Neural progenitor cell (in vitro differentiated cells): ENCODE data around the gene AQP12B.
"Not testable (repeated sequence)": the region's sequence is repeated elsewhere in the genome, so short reads cannot be mapped to it uniquely, and the experiment has no call there.

Experiments used
- EZH2 ChIP-seq: fragments of 200-600 bp; sonication (generic); IDR thresholded peaks from 2 replicates; pipeline ENCODE4 v1.6.1; 2017; ENCODE audit warnings: antibody characterized with exemption, mild to moderate bottlenecking, moderate library complexity
- EZH2phosphoT487 ChIP-seq: fragments of 200-600 bp; sonication (generic); IDR thresholded peaks from 2 replicates; pipeline ENCODE4 v1.6.1; 2017; ENCODE audit warnings: antibody characterized with exemption
- TF ChIP-seq, protein P1 (sequence below): fragments of 200-600 bp; sonication (generic); IDR thresholded peaks from 2 replicates; pipeline ENCODE4 v1.5.1; 2017; ENCODE audit warnings: antibody characterized with exemption, mild to moderate bottlenecking

DNA sequence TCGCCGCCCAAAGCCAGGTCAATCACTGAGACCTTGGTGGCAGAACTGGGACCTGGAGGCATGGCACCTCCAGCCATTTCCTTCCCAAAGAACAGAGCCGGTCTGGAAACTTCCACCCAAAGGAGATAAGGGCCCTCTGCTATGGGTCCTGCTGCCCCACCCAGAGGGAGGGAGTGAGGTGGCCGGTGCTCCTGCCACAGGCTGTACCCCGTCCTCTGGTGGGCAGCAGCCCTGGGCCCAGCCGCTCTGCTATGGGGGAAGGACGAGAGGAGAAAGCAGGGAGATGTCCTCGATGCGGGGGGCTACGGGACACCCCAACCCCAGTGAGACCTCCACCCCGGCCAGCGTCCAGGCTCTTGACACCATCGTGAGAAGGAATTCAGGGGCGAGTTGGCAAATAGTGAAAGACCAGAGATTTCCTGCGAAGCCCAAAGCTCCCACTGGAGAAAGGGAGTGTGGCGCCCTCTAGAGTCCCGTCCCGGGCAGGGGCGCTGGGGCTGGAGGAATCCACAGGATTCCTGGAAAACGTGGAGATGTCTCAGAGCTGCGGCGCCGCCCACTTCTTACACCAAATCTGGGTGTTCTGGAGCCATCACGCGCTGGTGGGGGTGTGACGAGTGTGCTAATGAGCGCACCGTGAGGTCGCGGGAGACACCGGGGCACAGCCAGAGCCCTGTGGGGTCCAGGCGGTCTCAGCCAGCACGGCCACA, 16.3 kb upstream of the AQP12B start:
- TF ChIP-seq EZH2, EZH2phosphoT487: not testable (repeated sequence)
- TF ChIP-seq, protein P1, sequence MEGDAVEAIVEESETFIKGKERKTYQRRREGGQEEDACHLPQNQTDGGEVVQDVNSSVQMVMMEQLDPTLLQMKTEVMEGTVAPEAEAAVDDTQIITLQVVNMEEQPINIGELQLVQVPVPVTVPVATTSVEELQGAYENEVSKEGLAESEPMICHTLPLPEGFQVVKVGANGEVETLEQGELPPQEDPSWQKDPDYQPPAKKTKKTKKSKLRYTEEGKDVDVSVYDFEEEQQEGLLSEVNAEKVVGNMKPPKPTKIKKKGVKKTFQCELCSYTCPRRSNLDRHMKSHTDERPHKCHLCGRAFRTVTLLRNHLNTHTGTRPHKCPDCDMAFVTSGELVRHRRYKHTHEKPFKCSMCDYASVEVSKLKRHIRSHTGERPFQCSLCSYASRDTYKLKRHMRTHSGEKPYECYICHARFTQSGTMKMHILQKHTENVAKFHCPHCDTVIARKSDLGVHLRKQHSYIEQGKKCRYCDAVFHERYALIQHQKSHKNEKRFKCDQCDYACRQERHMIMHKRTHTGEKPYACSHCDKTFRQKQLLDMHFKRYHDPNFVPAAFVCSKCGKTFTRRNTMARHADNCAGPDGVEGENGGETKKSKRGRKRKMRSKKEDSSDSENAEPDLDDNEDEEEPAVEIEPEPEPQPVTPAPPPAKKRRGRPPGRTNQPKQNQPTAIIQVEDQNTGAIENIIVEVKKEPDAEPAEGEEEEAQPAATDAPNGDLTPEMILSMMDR: not testable (repeated sequence)
